GM12873 (cell line): ENCODE data around the gene PNKD.

Experiments
- CTCF ChIP-seq: IDR thresholded peaks from 2 replicates; pipeline ENCODE4 v1.5.1; 2012; ENCODE audit warnings: low read depth, mild to moderate bottlenecking, moderate library complexity, low read length, control low read depth; ENCODE audit not compliant: insufficient read depth; ENCODE audit errors: missing control alignments

Gene PNKD

DNA sequence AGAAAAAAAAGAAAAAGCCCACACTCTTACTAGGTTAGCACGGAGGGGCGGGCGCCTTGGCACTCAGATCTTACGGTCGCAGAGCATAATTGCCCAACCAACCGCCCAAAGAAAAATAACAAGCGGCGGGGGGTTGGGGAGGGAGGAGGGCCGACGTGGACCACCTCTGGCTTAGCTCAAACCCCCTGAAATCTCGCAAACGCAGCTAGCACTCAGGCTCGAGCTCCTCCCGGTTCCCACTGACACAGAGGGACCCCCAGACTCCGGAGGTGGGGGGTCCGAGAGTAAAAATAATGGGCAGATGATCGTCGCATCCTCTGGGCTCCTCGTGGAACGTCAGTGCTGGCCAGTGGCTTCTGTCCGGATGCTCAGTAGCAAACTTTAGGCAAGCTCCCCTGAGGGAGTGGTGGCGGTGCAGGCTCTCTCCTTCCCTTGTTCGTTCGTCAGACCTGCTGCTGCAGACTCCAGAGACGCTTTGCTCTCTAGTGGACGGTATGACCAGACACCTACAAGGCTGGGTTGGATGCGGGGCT is 98.4 kb downstream of the PNKD start:
- TF ChIP-seq CTCF: no peak

- no peak for TF ChIP-seq CTCF
Observed at GRCh38 chr2:218369330-218369729, 99.0 kb downstream of the PNKD start.

DNA sequence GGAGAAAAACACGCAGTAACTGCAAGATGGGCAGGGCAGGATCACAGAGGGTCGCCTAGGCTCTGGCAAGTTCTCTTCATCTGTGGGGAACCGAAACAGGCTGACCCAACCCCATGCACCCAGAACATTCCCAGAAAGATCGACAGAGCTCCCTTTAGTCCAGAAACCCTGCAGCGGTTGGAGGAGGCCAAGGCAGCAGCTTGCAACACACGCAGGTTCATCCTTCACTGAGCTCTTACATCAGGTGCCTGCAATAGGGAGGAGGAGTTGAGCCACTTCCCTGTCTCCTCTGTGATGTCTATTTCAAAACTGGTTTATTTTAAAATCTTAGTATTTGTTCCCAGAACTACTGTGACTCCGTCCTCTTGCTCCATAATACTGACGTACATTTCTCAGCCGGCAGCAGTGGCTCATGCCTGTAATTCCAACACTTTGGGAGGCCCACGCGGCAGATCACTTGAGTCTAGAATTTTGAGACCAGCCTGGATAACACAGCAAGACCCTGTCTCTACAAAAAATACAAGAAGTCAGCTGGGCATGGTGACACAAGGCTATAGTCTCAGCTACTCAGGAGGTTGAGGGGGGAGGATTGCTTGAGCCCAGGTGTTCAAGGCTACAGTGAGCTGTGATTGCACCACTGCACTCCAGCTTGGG is 100.2 kb downstream of the PNKD start:
- no peak for TF ChIP-seq CTCF

DNA sequence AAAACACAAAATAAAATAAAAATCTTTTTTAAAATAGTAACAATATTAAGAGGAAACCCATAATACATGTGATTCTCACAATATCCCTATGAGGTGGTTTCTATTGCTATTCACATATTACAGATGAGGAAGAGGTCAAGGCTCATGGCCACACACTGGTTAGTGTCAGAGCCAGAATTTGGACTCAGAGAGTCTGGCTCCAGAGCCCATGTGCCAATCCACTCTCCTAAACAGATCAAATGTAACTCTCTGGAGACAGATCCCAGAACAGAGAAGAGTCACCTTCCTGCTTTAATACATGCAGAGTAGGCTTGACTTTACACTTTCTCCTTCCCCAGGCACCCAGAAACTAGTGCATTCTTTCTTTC is 101.6 kb downstream of the PNKD start:
- TF ChIP-seq CTCF: no peak

DNA sequence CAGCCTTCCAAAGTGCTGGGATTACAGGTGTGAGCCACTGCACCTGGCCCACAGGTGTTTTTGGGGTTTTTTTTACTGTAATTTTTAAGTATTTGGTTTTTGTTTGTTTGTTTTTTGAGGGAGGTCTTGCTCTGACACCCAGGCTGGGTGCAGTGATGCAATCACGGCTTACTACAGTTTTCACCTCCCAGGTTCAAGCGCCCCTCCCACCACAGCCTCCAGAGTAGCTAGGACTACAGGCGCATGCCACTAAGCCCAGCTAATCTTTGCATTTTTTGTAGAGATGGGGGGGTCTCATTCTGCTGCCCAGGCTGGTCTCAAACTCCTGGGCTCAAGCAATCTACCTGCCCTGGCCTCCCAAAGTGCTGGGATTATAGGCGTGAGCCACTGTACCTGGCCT is 104.5 kb downstream of the PNKD start:
- no peak for TF ChIP-seq CTCF

GRCh38 chr2:218375212-218375611 is 104.9 kb downstream of the PNKD start:
- TF ChIP-seq CTCF: no peak

DNA sequence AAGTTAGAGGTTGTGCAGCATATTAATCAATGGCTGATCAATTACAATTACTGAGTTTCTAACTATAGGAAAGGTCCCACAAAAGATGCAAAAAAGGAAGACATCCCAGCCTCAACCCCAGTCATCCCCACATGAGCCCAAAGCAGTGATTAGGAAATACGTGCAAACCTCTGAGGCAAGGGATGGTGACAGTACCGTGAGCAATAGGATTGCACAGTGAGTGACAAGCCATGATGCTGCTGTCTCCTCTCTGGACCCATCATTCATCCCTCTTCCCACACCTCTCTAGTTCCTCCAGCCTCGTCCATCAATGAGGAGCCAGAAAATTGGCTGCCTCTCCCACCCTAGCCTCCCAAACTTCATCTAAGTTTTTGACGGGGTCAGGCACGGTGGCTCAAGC is 107.7 kb downstream of the PNKD start:
- no peak for TF ChIP-seq CTCF
